GM19372 (cell line): Measurements from ENCODE around the gene SULF2.
"Not testable (repeated sequence)": the region's sequence is repeated elsewhere in the genome, so short reads cannot be mapped to it uniquely, and the experiment has no call there.

Source experiments
- ATAC-seq: cut with Tn5 transposase; IDR thresholded peaks from one replicate; pipeline ENCODE4 v1.9.1; 2021; ENCODE audit warnings: mild to moderate bottlenecking, low read depth, moderate library complexity; ENCODE audit not compliant: unreplicated experiment

The SULF2 gene

GRCh38 chr20:47785311-47785853 lies at the start of gene SULF2:
TSS of gene SULF2 (minus strand) at chr20:47785481. CDS start at chr20:47757363, 28,118 bp downstream.
- no peak for ATAC-seq

- ATAC-seq, result not testable (repeated sequence)
Observed at GRCh38 chr20:47831675-47832074, 46.4 kb upstream of the SULF2 start.

- ATAC-seq, result not testable (repeated sequence)
Observed at GRCh38 chr20:47826716-47827115, 41.4 kb upstream of the SULF2 start.

- ATAC-seq, result not testable (repeated sequence)
Observed at GRCh38 chr20:47826006-47826405, 40.7 kb upstream of the SULF2 start.

GRCh38 chr20:47825011-47825762 lies 39.9 kb upstream of the SULF2 start:
- ATAC-seq, result no peak

- ATAC-seq, result not testable (repeated sequence)
Observed at GRCh38 chr20:47823941-47824340, 38.7 kb upstream of the SULF2 start.

- ATAC-seq, result no peak
Observed at GRCh38 chr20:47821481-47822100, 36.3 kb upstream of the SULF2 start.

- ATAC-seq, result no peak
Observed at GRCh38 chr20:47818996-47819609, 33.8 kb upstream of the SULF2 start.

- ATAC-seq, result no peak
Observed at GRCh38 chr20:47818466-47818865, 33.2 kb upstream of the SULF2 start.

- no peak for ATAC-seq
Observed at GRCh38 chr20:47818016-47818415, 32.7 kb upstream of the SULF2 start.

GRCh38 chr20:47817573-47817972 lies 32.3 kb upstream of the SULF2 start:
- no peak for ATAC-seq

GRCh38 chr20:47816487-47817451 lies 31.5 kb upstream of the SULF2 start:
- no peak for ATAC-seq

- no peak for ATAC-seq
Observed at GRCh38 chr20:47815866-47816265, 30.6 kb upstream of the SULF2 start.

- no peak for ATAC-seq
Observed at GRCh38 chr20:47815416-47815806, 30.1 kb upstream of the SULF2 start.

GRCh38 chr20:47814632-47815415 lies 29.5 kb upstream of the SULF2 start:
- ATAC-seq, result no peak

GRCh38 chr20:47810721-47811347 lies 25.6 kb upstream of the SULF2 start:
- no peak for ATAC-seq

GRCh38 chr20:47810116-47810677 lies 24.9 kb upstream of the SULF2 start:
- ATAC-seq, result no peak

- ATAC-seq, result no peak
Observed at GRCh38 chr20:47809161-47809960, 24.1 kb upstream of the SULF2 start.
